HG02588 (cell line): ENCODE results near the gene CYP8B1.
"Not testable (repeated sequence)": the region's sequence is repeated elsewhere in the genome, so short reads cannot be mapped to it uniquely, and the experiment has no call there.

Experiments
- ATAC-seq: cut with Tn5 transposase; IDR thresholded peaks from one replicate; pipeline ENCODE4 v1.9.1; 2021; ENCODE audit warnings: mild to moderate bottlenecking, moderate library complexity; ENCODE audit not compliant: unreplicated experiment

The CYP8B1 gene

DNA sequence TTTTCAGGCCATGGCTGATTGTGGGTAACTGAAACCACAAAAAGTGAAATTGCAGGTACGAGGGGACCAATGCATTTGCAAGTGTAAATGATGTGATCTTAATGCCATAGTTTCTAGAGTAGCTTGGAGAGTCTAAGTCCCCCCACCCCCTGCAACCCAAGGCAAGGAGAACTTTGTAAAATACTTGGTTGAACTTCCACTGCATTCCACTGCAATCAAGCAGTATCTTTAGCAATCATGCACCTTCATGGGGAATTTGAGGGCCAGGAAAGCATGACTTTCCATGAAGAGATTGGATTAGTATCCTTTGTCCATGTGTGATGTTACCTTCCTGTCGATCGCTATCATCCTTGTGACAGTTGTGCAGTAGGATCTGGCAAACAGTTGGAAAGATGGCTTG lies 11.4 kb upstream of the CYP8B1 start:
- no peak for ATAC-seq

DNA sequence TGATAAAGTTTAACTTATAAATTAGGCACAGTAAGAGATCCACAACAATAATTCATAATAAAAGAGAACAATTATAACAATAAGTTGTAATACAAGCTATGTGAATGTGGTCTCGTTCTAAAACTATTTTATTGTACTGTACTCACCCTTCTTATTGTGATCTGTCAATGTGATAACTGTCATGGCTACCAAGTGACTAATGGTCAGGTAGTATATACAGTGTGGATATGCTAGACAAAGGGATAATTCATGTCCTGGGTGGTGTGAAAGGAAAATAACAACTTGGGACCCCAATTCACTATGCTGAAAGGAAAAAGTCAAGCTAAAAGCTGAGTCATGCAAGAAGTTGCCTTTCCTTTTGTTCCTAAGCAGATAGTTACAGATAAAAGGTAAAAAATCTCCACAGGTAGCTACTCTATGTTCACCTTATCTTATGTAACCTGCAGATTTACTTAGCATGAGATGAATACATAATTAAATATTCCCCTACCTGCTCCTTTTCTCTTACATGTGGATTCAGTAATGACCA lies 10.7 kb upstream of the CYP8B1 start:
- no peak for ATAC-seq

GRCh38 chr3:42884324-42884723 lies 8.6 kb upstream of the CYP8B1 start:
- no peak for ATAC-seq

- not testable (repeated sequence) for ATAC-seq
Measured at GRCh38 chr3:42883251-42883930, 7.7 kb upstream of the CYP8B1 start.

DNA sequence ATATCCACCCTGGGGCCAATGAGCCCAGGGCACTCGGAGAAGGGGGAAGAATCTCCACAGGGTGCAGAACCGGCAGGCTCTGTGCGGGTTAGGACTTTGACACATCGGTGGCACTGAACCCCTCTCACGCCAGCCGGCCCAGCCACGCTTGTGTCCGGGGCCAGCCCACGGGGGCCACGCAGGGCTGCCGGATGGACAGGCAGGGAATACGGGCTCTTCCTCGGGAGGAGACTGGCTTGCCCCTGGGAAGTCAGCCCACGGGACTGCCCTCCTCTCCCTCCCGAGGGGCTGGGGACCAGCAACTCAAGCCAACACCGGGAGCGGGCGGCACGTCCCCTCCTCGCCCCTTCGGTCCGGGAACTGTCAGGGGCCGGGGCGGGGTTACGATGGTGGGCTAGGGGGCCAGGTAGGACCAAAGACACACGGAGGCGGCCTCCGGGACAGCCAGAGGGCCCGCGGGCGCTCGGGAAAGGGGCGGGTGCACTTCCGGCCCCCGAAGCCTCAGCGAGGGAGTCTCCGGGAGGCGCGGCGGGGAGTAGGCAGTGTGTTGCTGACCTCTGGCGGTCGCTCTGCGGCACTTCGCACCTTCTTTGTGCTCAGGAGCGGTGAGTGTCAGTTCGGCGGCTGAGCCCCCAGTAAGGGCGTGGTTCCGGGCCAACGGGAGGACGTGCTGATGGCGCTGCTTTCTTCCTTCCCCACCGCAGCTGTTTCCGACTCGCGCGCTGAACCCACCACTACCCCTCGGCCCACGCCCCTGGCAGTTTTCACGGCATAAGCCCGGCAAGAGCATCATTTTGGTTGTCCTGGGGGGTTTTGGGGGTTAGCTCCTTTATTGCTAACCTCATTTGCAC lies 5.1 kb upstream of the CYP8B1 start:
- ATAC-seq, result peak; percentile 98

GRCh38 chr3:42880183-42880582 lies 4.5 kb upstream of the CYP8B1 start:
- no peak for ATAC-seq

DNA sequence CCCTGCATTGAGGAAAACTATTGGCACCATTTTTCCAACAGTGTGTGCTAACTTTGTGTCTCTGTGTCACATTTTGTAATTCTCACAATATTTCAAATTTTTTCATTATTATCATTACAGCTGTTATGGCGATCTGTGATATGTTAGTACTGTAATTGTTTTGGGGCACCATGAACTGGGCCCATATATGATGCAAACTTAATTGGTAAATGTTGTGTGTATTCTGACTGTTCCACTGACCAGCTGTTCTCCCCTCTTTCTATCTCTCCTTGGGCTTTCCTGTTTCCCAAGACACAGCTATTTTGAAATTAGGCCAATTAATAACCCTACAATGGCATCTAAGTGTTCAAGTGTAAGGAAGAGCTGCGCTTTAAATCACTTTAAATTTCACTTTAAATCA lies 2.2 kb upstream of the CYP8B1 start:
- no peak for ATAC-seq

DNA sequence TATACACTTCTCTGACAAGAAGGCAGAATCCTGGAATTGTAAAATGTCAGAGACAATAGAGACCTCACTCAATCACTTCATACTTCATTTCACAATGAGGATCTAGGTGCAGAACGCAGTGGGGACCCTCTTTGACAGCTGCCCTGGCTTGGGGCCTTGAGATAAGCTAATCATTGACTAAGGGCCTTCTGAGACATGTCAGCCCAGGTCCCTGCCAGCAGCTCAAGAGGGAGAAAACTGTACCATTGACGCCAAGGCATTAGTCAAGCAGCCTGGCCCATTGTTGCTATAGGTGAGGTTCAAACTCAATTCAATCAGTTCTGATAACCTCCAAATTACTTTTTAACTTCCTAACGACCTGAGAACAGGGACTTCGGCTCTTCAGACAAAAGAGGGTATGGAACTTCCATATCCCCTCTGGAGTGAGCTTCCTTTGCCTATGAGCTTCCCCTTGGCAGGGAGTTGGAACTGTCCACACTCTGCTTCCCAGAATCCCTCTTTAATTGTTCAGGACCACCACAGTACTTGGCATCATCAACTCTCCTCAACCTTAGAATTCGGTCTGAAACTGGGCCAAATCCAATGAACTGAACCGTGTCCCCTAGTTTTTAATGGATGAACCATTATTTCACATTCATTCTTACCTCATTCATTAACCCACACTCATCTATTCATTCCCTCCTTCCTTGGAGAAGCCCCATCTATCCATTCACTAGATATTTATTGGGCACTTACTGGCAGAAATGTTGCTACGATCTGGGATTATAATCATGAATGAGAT lies 1.5 kb upstream of the CYP8B1 start:
- ATAC-seq, result no peak

- no peak for ATAC-seq
Measured at GRCh38 chr3:42876401-42876800, 722 bp upstream of the CYP8B1 start.

DNA sequence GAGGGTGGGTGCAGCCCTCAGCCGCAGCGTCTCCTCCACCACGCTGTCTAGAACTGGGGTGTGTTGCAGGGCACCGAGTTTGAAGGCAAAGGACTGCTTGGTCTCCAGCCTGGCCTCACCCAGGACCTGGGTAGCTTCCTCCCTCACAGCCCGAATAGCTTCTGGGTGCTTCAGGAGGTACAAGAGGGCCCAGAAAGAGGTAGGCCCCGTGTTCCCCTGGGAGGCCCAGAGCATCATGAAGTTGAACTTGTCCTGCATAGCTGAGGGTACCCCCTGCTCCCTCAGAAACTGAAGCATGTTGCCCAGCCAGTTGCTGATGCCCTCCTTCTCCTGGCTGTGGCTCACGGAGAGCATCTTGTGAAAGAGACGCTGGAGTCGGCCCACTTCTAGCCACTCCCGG lies 930 bp downstream of the CYP8B1 start:
- no peak for ATAC-seq

DNA sequence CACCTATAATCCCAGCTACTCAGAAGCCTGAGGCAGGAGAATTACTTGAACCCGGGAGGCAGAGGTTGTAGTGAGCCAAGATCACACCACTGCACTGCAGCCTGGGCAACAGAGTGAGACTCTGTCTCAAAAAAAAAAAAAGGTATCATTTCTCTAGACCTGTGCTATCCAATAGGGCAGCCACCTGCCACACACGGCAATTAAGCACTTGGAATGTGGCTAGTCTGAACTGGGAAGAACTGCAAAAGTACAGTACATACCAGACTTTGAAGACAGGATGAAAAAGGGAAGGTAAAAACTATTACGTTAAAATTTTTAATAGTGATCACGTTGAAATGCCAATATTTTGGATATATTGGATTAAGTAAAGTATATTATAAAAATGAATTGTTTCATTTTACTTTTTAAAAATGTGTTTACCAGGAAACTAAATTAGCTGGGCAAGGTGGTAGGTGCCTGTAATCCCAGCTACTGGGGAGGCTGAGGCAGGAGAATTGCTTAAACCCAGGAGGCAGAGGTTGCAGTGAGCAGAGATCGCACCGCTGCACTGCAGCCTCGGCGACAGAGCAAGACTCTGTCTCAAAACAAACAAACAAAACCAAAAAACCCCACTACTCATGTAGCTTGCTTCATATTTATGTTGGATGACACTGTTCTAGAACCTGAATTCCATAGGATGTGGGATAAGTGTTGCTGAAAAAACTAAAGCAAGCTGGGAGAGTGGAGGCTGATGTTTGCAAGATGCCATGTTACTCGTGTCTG lies 2.3 kb downstream of the CYP8B1 start:
- no peak for ATAC-seq

DNA sequence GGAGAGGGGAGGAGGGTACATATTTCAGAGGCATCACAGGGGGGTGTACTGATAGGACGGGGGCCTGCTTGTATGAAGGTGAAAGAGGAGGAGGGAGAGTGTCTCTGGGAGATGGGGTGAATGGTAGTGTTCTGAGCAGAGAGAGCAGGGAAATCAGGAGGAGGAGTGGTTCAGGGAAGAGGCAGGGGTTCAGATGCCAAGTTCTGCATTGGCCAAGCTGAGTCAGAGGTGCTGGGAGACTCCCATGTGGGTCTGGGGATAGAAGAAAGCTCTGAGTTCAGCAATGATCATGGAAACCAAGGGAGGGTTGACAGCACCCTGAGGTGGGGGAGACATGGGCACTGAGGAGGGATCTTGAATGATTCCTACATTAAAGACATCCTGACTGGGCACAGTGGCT lies 3.0 kb downstream of the CYP8B1 start:
- no peak for ATAC-seq

DNA sequence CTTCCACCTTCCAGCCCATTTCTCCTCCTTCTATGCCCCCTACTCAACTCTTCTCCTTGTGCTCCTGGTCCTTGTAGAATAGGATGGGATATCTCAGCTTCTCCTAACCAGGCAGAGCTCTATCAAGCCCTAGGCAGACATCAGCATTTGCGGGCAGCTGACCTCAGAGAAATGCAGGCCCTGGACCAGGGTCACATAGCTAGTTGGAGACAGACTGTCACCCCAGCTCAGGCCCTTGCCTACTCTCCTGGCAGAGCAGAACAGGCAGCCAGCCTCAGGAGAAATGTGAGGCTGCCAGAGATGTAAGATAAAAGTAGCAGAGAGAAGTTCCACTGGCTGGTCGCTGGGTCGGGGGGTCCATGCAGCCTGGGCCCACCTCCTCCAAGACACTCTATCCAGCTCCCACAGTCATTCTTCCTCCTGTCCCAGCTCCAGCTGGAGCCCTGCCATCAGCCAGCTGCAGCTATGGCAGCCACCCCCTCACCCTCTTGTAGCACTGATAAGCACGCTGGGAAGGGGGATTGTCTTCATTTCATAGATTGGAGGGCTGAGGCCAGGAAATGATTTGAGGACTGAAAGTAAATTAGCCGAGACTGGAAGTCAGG lies 4.0 kb downstream of the CYP8B1 start:
- ATAC-seq, result no peak

DNA sequence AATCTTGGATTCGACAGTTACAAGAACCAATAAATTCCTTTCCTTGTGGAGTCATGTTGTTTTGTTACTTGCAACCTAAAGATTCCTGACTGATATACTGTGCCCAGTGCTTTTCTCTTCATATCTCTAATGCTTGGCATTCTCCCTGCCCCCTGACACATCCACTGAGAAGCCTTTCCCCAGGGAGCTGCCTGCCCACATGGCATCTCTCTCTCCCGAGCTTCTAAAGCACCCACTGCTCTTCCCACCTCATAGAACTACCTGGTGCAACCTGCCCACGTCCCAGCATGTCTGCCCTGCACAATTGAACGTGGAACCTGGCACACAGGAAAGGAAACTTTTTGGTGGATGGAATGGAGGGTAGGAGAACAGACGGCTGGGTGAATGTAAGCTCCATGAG lies 6.8 kb downstream of the CYP8B1 start:
- ATAC-seq, result no peak

- no peak for ATAC-seq
Measured at GRCh38 chr3:42867138-42867537, 8.5 kb downstream of the CYP8B1 start.

DNA sequence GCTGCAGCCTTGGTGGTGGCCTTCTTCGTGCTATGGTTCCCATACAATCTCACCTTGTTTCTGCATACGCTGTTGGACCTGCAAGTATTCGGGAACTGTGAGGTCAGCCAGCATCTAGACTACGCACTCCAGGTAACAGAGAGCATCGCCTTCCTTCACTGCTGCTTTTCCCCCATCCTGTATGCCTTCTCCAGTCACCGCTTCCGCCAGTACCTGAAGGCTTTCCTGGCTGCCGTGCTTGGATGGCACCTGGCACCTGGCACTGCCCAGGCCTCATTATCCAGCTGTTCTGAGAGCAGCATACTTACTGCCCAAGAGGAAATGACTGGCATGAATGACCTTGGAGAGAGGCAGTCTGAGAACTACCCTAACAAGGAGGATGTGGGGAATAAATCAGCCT lies 10.4 kb downstream of the CYP8B1 start:
- ATAC-seq, result no peak

- no peak for ATAC-seq
Measured at GRCh38 chr3:42864321-42864950, 11.2 kb downstream of the CYP8B1 start.

DNA sequence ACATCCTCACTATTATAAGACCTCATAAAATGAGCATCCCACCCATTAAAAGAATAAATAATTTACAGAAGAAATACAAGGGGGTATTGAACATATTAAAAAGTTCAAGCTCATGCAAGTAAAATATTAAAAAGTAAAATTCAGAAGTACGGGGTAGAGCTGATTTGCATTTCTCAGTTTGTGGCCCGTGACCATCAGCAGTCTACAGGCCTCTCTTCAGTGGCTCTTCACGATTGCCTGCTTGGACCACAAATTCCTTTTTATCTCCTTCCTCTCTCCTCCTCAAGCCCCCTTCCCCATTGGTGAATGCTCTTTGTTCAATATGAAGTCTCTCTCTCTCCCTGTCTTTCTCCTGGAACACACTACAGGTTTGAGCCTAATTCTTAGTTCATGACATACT lies 19.1 kb downstream of the CYP8B1 start:
- no peak for ATAC-seq

DNA sequence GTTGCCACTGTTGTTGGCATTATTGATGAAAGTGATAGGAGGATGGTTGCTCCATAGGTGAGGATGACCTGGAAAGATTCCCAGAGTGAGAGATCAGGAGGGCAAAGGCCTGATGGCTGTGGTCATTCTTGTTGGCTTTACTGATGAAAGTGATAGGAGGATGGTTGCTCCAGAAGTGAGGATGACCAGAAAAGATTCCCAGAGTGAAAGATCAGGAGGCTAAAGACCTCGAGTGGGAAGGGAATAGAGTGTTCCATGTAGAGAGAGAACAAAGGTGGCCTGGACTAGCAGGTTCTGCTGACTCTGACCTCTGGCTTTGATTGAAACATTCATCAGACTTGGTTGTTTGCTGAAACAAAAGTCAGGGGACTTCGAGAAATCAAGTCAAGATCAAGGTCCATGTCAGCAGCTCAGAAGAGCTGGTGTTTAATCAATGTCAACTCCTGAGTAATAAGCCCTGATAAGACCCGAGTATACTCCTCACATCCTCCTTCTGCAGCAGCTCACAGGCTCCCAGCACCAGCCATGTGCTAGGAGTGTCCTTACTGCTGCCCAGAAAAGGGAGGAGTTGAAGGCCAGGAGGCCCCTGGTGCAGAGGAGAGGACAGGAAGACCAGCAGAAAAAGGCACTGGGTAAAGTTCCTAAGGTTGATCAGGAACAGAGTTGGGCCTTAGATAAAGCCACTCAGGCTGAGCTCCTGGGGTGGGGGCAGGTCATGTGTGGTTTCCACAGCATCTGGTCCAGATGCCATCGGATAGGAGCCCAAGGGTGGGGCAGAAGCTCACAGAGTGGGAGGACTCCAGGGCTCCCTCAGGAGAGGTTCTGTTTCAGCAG lies 19.9 kb downstream of the CYP8B1 start:
- ATAC-seq, result no peak
